Fibroblast of pulmonary artery (primary cell): ENCODE results near the gene SUPT6H.
"Not testable (repeated sequence)": the region's sequence is repeated elsewhere in the genome, so short reads cannot be mapped to it uniquely, and the experiment has no call there.

Source experiments
- DNase-seq: peaks from one replicate; pipeline ENCODE4 v3.0.0-alpha.2; 2010; ENCODE audit warnings: low read depth
- H3K4me3 ChIP-seq: replicated peaks from 2 replicates; pipeline ENCODE4 v1.5.1; 2011; ENCODE audit warnings: low read depth, mild to moderate bottlenecking, control low read depth, low read length, moderate library complexity
- CTCF ChIP-seq: IDR thresholded peaks from 2 replicates; pipeline ENCODE4 v1.5.1; 2011; ENCODE audit warnings: mild to moderate bottlenecking, control low read depth, low read length, inconsistent platforms; ENCODE audit errors: missing control alignments

The SUPT6H gene

DNA sequence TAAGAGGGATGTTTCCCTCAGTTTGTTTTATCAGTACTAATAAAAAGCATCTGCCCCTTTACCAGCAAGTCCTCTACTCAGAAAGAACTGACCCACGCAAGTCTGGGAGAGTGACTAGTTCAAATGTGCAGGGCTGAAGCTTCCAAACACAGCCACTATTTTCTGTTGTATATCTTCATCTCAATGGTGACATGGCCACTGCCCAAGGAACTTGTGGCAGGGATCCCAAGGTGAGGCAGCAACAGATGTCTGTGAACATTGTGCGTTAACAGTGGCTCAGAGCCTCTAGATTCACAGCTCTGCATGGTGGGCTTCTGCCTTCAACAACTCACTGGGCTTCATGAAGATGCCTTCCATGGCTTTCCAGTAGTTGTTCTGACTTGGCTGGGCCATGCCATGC is 13.3 kb upstream of the SUPT6H start:
- DNase-seq, result no peak
- TF ChIP-seq CTCF, result no peak
- H3K4me3 ChIP-seq, result no peak overlapping the region

DNA sequence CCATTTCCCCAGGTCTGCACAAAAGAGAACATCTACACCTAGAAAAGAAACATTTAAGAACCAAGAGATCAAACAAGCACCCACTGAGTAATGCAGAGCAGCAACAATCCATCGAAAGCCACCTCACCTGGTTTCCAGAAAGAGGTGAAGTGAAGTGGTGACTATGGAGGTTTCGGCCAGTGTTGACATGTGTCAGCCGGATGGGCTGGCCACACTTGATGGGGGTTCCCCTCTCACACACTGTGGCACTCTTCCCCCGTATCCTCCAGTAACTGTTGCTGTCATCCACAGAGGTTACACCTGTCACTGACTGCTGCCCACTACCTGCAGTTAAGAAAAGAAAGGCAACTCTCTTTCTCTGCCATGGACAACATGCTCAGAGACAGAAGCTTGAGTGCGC is 6.8 kb upstream of the SUPT6H start:
- H3K4me3 ChIP-seq, result no peak overlapping the region
- no peak for DNase-seq
- TF ChIP-seq CTCF, result no peak

DNA sequence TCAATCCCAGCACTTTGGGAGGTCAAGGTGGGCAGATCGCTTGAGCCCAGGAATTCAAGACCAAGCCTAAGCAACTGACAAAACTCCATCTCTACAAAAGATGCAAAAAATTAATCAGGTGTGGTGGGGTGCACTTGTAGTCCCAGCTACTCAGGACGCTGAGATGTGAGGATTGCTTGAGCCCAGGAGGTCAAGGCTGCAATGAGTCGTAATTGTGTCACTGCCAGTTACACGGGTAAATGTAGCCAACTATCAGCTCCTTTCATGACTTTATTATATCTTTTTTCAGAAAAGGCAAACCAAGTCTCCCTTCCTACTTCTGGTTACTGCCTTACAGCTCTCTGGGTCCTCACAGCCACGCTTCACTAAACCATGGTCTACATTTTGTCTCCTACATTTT is 4.2 kb upstream of the SUPT6H start:
- no peak for DNase-seq
- no peak for TF ChIP-seq CTCF
- H3K4me3 ChIP-seq, result no peak overlapping the region

GRCh38 chr17:28658342-28658741 is 3.7 kb upstream of the SUPT6H start:
- not testable (repeated sequence) for DNase-seq, H3K4me3 ChIP-seq

- H3K4me3 ChIP-seq, DNase-seq: not testable (repeated sequence)
Observed at GRCh38 chr17:28658766-28659496, 3.1 kb upstream of the SUPT6H start.

GRCh38 chr17:28659497-28659881 is 2.5 kb upstream of the SUPT6H start:
- DNase-seq, H3K4me3 ChIP-seq: not testable (repeated sequence)

GRCh38 chr17:28662527-28662829 is 473 bp downstream of the SUPT6H start:
- peak overlapping the region; percentile 98 for H3K4me3 ChIP-seq
- TF ChIP-seq CTCF, result no peak
- DNase-seq, result no peak

DNA sequence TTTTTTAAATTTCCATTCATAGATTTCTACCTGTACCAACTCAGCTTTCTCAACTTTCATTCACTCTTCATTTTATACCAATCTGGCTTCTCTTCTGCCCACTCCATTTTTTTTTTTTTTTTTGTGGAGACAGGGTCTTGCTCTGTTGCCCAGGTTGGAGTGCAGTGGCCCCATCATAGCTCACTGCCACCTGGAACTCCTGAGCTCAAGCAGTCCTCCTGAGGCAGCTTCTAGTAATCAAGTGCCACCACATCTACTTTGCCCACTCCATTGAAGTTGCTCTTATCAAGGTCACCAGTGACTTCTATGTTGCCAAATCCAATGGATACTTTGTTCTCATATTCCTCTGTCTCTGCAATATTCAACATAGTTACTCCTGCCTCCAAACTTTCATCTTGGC is 1.7 kb downstream of the SUPT6H start:
- no peak for DNase-seq
- no peak for TF ChIP-seq CTCF
- H3K4me3 ChIP-seq, result peak overlapping the region; percentile 98

- no peak overlapping the region for H3K4me3 ChIP-seq
- no peak for DNase-seq
- TF ChIP-seq CTCF, result no peak
Observed at GRCh38 chr17:28665994-28666393, 4.0 kb downstream of the SUPT6H start.
